Measurements from ENCODE around the gene TMEM217. TPM values are rescaled to one million over a fixed set of nuclear protein-coding genes. Genes with fewer than 3 reads are reported as not detected.

The TMEM217 gene
- total RNA-seq, 1 donor from 2014 or later = 4.0 TPM

DNA sequence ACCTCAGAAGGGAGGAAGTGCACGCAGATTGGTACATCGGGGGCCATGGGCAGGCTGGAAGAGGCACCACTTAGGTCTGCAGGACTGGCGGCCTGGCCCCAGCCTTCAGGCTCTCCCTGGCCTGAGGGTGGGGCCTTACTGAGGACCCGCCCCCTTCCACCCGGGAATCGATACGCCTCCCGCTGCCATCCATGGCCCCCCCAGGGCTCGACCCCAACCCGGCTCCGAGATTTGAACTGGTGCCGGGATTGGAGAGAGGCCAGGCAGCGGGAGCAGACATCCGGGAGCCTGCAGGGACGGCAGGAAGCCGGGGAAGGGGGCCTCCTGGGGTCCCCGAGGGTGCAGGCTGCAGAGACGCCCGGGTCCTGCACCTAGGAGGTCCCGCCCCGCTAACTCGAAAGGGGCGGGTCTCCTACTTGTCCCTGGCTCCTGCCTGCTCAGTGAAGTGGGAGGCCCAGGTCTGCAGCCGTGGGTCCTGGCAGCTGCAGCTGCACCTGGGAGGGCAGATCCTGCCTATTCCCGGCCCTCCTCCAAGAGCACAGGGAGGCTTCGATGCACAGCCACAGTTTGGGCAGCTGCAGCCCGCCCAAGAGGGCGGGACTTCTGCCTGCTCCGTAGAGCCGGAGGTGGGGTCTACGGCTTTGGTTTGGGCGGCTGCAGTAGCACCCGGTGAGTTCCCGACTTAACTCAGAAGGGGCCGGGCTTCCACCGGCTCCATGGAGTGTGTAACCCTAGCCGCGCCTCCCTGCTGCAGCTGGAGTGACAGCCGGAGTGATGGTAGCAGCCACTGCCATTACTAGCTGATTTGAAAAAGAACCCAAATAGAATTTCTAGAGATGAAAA is 35.6 kb downstream of the TMEM217 start:
- no peak for DNase-seq (ENCODE audit: low spot score)
- peaks cover 10% of the 10 kb centered on the region for H3K4me1 Mint-ChIP-seq (ENCODE audit: low read depth)
- peak overlapping the region; percentile 10 for H3K27ac Mint-ChIP-seq (ENCODE audit: unreplicated experiment)
- H3K36me3 Mint-ChIP-seq (ENCODE audit: low read depth) = no peaks in the 10 kb centered on the region
- H3K9me3 Mint-ChIP-seq (ENCODE audit: low read depth) = no peaks in the 10 kb centered on the region
- H3K27me3 Mint-ChIP-seq (ENCODE audit: low read depth) = no peaks in the 10 kb centered on the region
- TF ChIP-seq, protein P1, sequence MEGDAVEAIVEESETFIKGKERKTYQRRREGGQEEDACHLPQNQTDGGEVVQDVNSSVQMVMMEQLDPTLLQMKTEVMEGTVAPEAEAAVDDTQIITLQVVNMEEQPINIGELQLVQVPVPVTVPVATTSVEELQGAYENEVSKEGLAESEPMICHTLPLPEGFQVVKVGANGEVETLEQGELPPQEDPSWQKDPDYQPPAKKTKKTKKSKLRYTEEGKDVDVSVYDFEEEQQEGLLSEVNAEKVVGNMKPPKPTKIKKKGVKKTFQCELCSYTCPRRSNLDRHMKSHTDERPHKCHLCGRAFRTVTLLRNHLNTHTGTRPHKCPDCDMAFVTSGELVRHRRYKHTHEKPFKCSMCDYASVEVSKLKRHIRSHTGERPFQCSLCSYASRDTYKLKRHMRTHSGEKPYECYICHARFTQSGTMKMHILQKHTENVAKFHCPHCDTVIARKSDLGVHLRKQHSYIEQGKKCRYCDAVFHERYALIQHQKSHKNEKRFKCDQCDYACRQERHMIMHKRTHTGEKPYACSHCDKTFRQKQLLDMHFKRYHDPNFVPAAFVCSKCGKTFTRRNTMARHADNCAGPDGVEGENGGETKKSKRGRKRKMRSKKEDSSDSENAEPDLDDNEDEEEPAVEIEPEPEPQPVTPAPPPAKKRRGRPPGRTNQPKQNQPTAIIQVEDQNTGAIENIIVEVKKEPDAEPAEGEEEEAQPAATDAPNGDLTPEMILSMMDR (IDR thresholded peaks at IDR 0.05) = peak; percentile 21
- peak overlapping the region; percentile 70 for H3K4me3 Mint-ChIP-seq (ENCODE audit: unreplicated experiment)

DNA sequence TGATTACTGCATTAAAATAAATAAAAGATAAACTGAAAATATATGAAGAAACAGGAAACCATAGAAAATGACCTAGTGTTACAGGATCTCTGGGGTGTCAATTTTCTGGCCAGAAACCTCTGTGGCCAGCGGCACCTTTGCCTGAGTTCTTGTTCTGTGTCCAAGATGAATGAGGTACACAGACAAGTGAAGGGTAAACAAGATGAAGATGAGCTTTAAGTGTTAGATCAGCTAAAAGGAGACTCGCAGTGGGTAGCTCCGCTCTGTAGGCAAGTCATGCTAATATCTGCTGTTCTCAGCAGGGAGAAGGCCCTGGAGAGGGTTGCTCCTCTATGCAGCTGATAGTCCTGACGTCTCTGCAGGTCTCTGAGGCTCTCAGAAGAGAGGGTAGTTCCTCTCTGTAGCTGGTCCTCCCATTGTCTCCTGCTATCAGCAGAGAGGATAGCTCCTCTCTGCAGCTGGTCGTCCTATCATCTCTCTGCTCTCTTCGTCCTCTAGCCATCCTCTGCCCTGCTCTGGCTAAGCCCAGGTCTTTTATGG is 36.3 kb downstream of the TMEM217 start:
- Mint-ChIP-seq H3K4me3 (ENCODE audit: unreplicated experiment) (peak overlapping the region; percentile 70), H3K27me3 (ENCODE audit: low read depth) (no peaks in the 10 kb centered on the region), H3K4me1 (ENCODE audit: low read depth) (peaks cover 10% of the 10 kb centered on the region), H3K36me3 (ENCODE audit: low read depth) (no peaks in the 10 kb centered on the region), H3K9me3 (ENCODE audit: low read depth) (no peaks in the 10 kb centered on the region), H3K27ac (ENCODE audit: unreplicated experiment) (no peak overlapping the region)
- TF ChIP-seq, protein P1 (IDR thresholded peaks at IDR 0.05) = no peak
- no peak for DNase-seq (ENCODE audit: low spot score)

DNA sequence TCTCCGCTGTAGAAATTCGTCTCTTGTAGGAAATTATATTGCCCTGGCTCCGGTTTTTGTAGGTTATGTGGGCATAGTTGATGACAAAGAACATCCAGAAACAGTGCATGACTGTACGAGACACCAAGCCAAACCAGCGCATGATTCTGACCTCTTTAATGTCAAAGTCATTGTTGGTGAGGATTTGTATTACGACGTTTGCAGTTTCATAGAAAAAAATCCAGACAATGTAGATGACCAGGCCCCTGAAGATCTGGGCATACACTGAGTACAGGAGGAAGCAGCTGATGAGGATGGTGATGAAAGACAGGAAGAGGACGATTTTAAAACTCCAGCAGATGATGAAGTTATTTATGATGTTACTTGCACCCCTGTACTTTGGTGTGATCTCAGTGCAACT is 39.4 kb downstream of the TMEM217 start:
- H3K27me3 Mint-ChIP-seq (ENCODE audit: low read depth) = no peaks in the 10 kb centered on the region
- no peak overlapping the region for H3K27ac Mint-ChIP-seq (ENCODE audit: unreplicated experiment)
- TF ChIP-seq, protein P1 (IDR thresholded peaks at IDR 0.05) = no peak
- H3K4me3 Mint-ChIP-seq (ENCODE audit: unreplicated experiment) = no peak overlapping the region
- no peaks in the 10 kb centered on the region for H3K36me3 Mint-ChIP-seq (ENCODE audit: low read depth)
- peaks cover 10% of the 10 kb centered on the region for H3K4me1 Mint-ChIP-seq (ENCODE audit: low read depth)
- no peak for DNase-seq (ENCODE audit: low spot score)
- no peaks in the 10 kb centered on the region for H3K9me3 Mint-ChIP-seq (ENCODE audit: low read depth)

DNA sequence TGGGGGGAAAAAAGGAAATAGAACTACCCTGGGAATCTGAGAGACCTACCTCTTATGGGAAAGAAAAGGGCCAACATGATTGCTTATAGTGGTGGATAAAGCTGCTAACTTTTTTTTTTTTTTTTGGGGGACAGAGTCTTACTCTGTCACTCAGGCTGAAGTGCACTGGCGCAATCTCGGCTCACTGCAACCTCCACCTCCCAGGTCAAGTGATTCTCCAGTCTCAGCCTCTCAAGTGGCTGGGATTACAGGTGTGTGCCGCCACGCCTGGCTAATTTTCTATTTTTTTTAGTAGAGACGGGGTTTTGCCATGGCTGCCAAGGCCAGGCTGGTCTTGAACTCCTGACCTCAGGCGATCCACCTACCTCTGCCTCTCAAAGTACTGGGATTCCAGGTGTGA is 39.9 kb downstream of the TMEM217 start:
- Mint-ChIP-seq H3K36me3 (ENCODE audit: low read depth) (no peaks in the 10 kb centered on the region), H3K9me3 (ENCODE audit: low read depth) (no peaks in the 10 kb centered on the region), H3K27me3 (ENCODE audit: low read depth) (no peaks in the 10 kb centered on the region)

DNA sequence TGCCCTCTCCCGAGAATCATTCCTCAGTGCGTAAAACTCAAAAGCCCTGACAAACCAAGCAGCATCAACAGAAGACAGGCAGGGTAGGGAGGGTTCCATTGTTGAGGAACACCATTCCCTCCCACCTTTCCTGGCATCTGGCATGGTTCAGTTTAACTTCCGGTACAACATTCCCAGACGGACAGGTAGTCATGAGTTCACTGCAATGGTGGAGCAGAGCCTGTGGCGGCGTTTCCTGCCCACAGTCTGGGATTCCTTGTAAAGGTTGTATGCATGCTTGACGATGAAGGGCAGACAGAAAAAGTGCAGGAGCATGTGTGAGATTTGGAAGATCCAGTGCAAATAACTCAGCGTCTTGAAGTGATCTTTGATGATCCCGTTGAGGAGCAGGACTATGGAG is 45.7 kb downstream of the TMEM217 start:
- Mint-ChIP-seq H3K27ac (ENCODE audit: unreplicated experiment) (no peak overlapping the region), H3K36me3 (ENCODE audit: low read depth) (no peaks in the 10 kb centered on the region), H3K9me3 (ENCODE audit: low read depth) (no peaks in the 10 kb centered on the region), H3K4me3 (ENCODE audit: unreplicated experiment) (no peak overlapping the region), H3K27me3 (ENCODE audit: low read depth) (no peaks in the 10 kb centered on the region), H3K4me1 (ENCODE audit: low read depth) (no peaks in the 10 kb centered on the region)
- no peak for DNase-seq (ENCODE audit: low spot score)
- TF ChIP-seq, protein P1 (IDR thresholded peaks at IDR 0.05) = no peak

More for the DNA sequence above, 39.9 kb downstream of the TMEM217 start:
- Mint-ChIP-seq H3K4me1 (ENCODE audit: low read depth) (peaks cover 9% of the 10 kb centered on the region), H3K4me3 (ENCODE audit: unreplicated experiment) (no peak overlapping the region), H3K27ac (ENCODE audit: unreplicated experiment) (no peak overlapping the region)
- TF ChIP-seq, protein P1 (IDR thresholded peaks at IDR 0.05) = no peak
- no peak for DNase-seq (ENCODE audit: low spot score)

All from chondrocyte (in vitro differentiated cells).